DMS79 treated with DMSO at 0.1 percent for 48 hours (cell line): Measurements from ENCODE around the gene FTO.
"Not testable (repeated sequence)": the region's sequence is repeated elsewhere in the genome, so short reads cannot be mapped to it uniquely, and the experiment has no call there.

Source experiments
- DNase-seq: peaks from one replicate; lab custom pipeline; 2025; lab: John Stamatoyannopoulos, UW

The FTO gene

GRCh38 chr16:53865494-53865863 is 161.5 kb downstream of the FTO start:
- DNase-seq = no peak

- DNase-seq = no peak
Measured at GRCh38 chr16:53866520-53866919, 162.6 kb downstream of the FTO start.

- no peak for DNase-seq
Measured at GRCh38 chr16:53870831-53871230, 166.9 kb downstream of the FTO start.

- DNase-seq = no peak
Measured at GRCh38 chr16:53872248-53873221, 168.6 kb downstream of the FTO start.

- DNase-seq = no peak
Measured at GRCh38 chr16:53876811-53877210, 172.9 kb downstream of the FTO start.

- DNase-seq = no peak
Measured at GRCh38 chr16:53878216-53878615, 174.3 kb downstream of the FTO start.

- DNase-seq = no peak
Measured at GRCh38 chr16:53881371-53881770, 177.4 kb downstream of the FTO start.

- DNase-seq = no peak
Measured at GRCh38 chr16:53882310-53882709, 178.4 kb downstream of the FTO start.

GRCh38 chr16:53884748-53885147 is 180.8 kb downstream of the FTO start:
- DNase-seq = no peak

GRCh38 chr16:53886482-53887378 is 182.8 kb downstream of the FTO start:
- DNase-seq = no peak

GRCh38 chr16:53888222-53888621 is 184.3 kb downstream of the FTO start:
- no peak for DNase-seq

- not testable (repeated sequence) for DNase-seq
Measured at GRCh38 chr16:53890877-53891276, 186.9 kb downstream of the FTO start.

GRCh38 chr16:53891409-53892139 is 187.6 kb downstream of the FTO start:
- no peak for DNase-seq

- DNase-seq = peak; percentile 59
Measured at GRCh38 chr16:53892155-53892554, 188.2 kb downstream of the FTO start.

- DNase-seq = peak; percentile 3
Measured at GRCh38 chr16:53893731-53894435, 189.9 kb downstream of the FTO start.

- DNase-seq = no peak
Measured at GRCh38 chr16:53894686-53895085, 190.7 kb downstream of the FTO start.

GRCh38 chr16:53895433-53895832 is 191.5 kb downstream of the FTO start:
- no peak for DNase-seq

- no peak for DNase-seq
Measured at GRCh38 chr16:53895851-53896250, 191.9 kb downstream of the FTO start.

GRCh38 chr16:53896722-53897121 is 192.8 kb downstream of the FTO start:
- no peak for DNase-seq

GRCh38 chr16:53898993-53899392 is 195.0 kb downstream of the FTO start:
- DNase-seq = no peak

- DNase-seq = no peak
Measured at GRCh38 chr16:53899431-53899830, 195.5 kb downstream of the FTO start.
